Fibroblast of mammary gland (primary cell): Measurements from ENCODE around the gene OR2T35.

Source experiments
- DNase-seq: peaks from one replicate; pipeline ENCODE4 v3.0.0-alpha.2; 2010; ENCODE audit warnings: low read depth
- H3K4me3 ChIP-seq: 2 replicates; pipeline ENCODE4 v1.5.1; 2011; ENCODE audit warnings: low read depth, mild to moderate bottlenecking, low read length, moderate library complexity; ENCODE audit not compliant: control insufficient read depth
- TF ChIP-seq, protein P1 (sequence below): conservative IDR thresholded peaks from 2 replicates; pipeline ENCODE4 v1.5.1; 2011; ENCODE audit warnings: low read depth, low read length, inconsistent platforms; ENCODE audit not compliant: control insufficient read depth, insufficient read depth

The OR2T35 gene

DNA sequence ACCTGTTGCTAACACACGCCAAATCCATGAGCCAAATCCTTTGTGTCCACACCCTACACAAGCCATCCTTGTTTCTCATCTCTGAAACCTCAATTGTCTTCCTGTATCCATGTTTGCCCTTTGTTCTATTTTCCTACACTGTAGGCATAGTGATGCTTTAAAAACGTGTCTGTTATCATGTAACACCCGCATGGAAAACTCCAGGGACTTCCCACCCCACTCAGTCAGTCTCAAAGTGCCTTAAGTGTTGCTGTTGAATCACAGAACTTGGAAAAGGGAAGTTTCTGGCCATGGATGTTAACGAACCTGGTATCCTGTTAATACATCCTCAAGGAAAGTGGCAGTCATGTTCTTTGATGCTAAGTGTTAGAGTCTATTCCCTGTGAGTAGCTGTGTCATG lies 19.9 kb downstream of the OR2T35 start:
- no peak overlapping the region for H3K4me3 ChIP-seq
- TF ChIP-seq, protein P1, sequence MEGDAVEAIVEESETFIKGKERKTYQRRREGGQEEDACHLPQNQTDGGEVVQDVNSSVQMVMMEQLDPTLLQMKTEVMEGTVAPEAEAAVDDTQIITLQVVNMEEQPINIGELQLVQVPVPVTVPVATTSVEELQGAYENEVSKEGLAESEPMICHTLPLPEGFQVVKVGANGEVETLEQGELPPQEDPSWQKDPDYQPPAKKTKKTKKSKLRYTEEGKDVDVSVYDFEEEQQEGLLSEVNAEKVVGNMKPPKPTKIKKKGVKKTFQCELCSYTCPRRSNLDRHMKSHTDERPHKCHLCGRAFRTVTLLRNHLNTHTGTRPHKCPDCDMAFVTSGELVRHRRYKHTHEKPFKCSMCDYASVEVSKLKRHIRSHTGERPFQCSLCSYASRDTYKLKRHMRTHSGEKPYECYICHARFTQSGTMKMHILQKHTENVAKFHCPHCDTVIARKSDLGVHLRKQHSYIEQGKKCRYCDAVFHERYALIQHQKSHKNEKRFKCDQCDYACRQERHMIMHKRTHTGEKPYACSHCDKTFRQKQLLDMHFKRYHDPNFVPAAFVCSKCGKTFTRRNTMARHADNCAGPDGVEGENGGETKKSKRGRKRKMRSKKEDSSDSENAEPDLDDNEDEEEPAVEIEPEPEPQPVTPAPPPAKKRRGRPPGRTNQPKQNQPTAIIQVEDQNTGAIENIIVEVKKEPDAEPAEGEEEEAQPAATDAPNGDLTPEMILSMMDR, result no peak
- no peak for DNase-seq

DNA sequence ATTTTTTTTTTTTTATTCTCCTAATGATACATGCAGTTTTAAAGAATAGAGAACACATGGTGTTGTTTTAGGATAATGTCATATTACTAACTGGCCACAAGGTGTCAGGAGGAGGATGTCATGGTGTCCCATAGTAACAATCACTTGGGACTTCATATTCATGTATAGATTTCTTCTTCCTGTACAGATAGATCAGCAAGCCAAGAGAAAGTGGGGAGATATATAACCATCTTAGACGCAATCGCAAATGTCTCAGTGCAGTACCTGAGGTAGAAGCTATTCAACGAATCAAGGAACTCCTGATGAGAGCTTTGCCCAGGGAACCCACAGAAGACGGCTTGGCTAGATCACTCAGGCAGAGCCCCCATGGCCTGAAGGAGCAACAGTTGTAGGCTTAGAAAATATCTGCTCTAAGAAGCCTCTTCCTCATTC lies 22.5 kb downstream of the OR2T35 start:
- TF ChIP-seq, protein P1, result peak; percentile 37
- peak; percentile 22 for DNase-seq
- no peak overlapping the region for H3K4me3 ChIP-seq

DNA sequence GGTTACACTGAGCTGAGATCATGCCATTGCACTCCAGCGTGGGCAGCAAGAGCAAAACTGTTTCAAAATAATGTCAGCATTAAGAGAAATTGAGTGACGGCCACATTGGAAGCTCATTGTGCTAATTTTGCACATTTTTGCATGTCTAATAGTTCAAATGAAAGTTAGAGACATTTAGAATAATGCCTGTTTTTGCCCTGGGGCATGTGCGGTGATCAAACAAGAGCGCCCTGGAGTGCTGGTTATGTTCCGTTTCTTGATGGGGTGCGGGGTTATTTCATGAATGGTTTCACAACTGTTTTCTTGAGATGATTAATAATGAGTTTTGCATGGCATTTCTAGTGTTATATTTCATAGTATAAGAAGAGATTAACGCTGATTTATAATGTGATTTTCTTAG lies 23.3 kb downstream of the OR2T35 start:
- TF ChIP-seq, protein P1, result no peak
- no peak for DNase-seq
- H3K4me3 ChIP-seq, result no peak overlapping the region

DNA sequence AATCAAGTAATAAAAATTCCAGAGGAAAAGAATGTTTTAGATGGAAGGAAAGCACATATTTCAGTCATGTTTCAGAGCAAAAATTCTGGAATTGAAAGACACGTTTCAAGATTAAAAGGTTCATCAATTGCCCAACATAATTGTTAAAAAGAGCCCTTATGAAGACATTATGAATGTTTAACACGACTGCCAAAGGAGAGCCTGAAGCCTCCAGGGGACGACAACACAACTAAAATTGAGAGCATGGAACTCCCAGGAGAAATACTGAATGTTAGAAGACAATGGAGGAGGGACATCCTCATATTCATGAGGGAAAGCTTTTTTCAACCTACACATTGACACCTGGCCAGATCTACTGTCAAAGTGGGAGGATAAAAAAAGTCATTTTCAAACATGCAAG lies 26.2 kb downstream of the OR2T35 start:
- H3K4me3 ChIP-seq, result no peak overlapping the region
- DNase-seq, result peak; percentile 31
- TF ChIP-seq, protein P1, result peak; percentile 44

DNA sequence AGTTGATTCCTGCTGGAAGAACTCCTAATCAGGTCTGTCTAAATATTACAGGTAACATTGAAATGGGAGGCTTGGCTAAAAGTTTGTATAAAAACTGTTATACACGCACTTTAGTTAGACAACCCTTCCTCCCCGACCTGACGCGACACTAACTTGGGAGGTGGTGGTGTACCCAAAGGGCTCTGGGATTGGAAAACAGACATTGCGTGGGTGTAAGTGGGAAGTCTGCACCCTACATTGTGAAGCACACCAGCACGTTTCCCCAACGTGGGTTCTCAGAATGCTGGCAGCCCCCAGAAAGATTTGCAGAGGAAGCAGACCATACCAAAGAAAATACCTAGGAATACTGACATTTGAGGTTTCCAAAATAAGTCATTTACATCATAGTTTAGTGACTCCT lies 27.0 kb downstream of the OR2T35 start:
- H3K4me3 ChIP-seq, result no peak overlapping the region
- TF ChIP-seq, protein P1, result no peak
- DNase-seq, result no peak

DNA sequence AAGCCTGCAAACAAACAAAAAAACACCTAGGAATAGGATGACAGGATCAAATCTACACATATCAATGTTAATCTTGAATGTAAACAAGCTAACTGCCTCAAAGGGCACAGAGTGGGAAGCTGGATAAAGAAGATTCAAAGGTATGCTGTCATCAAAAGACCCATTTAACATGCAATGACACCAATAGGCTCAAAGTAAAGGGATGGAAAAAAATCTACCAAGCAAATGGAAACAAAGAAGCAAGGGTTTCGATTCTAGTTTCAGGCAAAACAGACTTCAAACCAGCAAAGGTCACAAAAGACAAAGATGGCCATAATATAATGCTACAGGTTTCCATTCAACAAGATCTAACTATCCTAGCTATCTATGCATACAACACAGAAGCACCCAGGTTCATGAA lies 31.3 kb downstream of the OR2T35 start:
- TF ChIP-seq, protein P1, result no peak
- no peak overlapping the region for H3K4me3 ChIP-seq
- no peak for DNase-seq

DNA sequence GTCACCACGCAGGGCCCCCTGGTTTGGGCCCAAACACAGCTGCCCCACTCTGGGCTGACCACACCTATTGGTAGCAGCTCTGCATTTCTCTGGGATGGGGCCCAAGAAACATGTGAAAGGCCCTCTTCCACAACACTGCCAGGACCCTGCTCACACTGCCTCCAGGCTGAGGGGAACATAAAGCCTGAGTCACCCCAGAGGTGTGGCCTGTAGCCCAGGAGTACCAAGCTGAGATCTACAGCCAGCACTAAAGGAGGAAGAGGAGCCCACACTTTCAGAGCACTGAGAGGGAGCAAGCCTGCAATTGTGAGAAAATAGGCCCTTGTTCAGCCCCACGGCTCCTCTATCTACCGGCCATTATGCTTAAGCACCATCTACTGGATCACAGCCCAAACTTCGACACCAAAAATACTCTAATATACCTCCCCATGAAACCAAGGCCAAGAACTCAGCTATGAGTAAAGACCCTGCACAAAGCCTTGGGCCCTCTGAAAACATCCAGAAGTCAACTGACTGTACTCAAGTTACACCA lies 33.1 kb downstream of the OR2T35 start:
- no peak for DNase-seq
- no peak overlapping the region for H3K4me3 ChIP-seq
- TF ChIP-seq, protein P1, result no peak
